ENCODE results near the gene CCDC148.
"Not testable (repeated sequence)": the region's sequence is repeated elsewhere in the genome, so short reads cannot be mapped to it uniquely, and the experiment has no call there.

CCDC148 gene

DNA sequence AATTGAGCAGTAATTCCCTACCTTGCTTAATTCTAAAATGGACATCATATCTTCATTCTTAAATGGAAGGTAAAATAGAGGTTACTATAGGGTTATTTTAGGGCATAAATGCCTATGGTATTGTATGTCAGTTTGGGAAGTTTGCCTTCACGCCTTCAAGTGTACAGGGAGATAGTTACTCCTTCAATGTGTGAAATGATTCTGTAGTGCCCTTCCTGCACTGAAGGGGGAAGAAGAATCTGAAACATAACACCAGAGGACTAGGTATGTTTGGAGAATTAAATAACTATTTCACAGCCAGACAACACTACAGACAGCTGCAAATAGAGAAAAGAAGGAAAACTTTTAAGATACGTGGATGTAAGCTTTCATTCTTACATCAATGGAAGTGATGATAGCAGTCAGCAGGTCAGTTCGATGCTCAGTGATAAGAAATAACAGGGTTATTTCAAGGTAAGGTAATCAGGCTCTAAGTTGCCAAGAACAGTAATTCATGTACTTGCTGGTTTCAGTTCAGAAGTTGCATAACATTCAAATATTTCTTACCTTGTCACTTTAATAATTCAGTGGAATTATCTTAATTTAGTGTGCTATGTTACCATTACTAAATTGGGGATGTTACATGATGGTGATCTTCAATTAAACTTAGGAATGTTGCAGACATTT, 4.2 kb upstream of the CCDC148 start:
- Histone ChIP-seq H3K9me3 (ENCODE audit: control insufficient read depth, low read length) (no peaks in the 10 kb centered on the region), H3K9ac (ENCODE audit: low read length) (no peak overlapping the region), H3K4me1 (ENCODE audit: control insufficient read depth, insufficient read depth, low read length) (peaks cover 17% of the 10 kb centered on the region), H3K4me3 (ENCODE audit: low read length) (no peak overlapping the region), H3K27me3 (replicated peaks; ENCODE audit: control insufficient read depth, insufficient read depth, low read length) (no peaks in the 10 kb centered on the region), H3K36me3 (ENCODE audit: control insufficient read depth, insufficient read depth, low read length, severe bottlenecking) (no peaks in the 10 kb centered on the region)
- peak; percentile 8 for DNase-seq (ENCODE audit: low read depth)

DNA sequence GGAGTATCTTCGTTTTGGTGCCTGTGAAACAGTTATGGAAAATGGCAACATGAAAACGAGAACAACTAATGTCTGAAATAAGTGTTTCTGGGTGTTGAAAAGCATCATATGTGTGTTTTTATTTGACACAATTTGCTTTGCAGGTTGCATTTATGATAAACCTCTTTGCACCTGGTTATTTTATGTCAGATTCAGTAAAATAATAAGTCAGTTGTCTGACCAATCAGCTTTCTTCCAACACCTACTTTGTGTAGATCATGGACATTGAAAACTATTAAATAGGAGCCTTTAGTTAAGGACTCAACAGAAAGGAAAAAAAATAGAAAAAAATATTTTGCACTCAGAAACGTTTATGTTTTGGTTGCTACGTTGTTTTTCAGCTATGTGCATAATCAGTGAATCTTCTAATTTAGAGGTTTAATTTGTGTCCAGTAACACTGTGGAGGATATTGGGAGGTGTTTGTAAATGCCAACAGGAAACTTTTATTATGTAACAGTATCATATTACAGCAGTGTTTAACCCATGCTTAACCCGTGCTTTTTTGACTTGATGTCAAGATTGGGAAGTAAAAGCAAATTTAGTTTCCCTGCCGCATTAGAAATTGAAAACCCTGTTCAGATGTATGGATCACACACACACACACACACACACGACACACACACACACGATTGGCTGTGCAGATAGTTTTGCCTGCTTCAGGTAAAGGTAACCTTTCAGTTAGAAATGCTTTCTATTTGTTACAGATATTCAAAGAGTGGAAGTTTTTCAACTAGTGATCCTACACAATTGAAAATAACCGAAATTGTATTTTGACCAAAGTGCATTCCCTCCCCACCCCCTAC, 2.8 kb upstream of the CCDC148 start:
- no peak overlapping the region for H3K4me3 ChIP-seq (ENCODE audit: low read length)
- H3K4me1 ChIP-seq (ENCODE audit: control insufficient read depth, insufficient read depth, low read length) = peaks cover 17% of the 10 kb centered on the region
- peak; percentile 11 for DNase-seq (ENCODE audit: low read depth)
- no peaks in the 10 kb centered on the region for H3K9me3 ChIP-seq (ENCODE audit: control insufficient read depth, low read length)
- no peak overlapping the region for H3K9ac ChIP-seq (ENCODE audit: low read length)
- no peaks in the 10 kb centered on the region for H3K36me3 ChIP-seq (ENCODE audit: control insufficient read depth, insufficient read depth, low read length, severe bottlenecking)
- H3K27me3 ChIP-seq (replicated peaks; ENCODE audit: control insufficient read depth, insufficient read depth, low read length) = no peaks in the 10 kb centered on the region

DNA sequence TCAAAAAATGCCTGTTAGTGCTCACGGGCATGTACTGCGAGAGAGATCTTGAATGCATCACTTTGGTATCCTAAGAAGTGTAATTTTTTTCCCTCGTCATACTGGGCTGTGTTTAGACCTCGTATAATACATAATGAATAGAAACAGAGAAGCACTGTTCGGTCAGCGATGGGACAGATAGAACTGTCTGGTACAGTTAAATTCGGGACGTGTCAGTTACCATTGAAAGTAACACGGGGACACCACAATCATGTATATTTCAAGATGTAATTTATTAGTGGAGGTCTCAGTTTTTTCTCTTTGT, 2.0 kb upstream of the CCDC148 start:
- H3K27me3 ChIP-seq (replicated peaks; ENCODE audit: control insufficient read depth, insufficient read depth, low read length) = no peaks in the 10 kb centered on the region
- peaks cover 14% of the 10 kb centered on the region for H3K4me1 ChIP-seq (ENCODE audit: control insufficient read depth, insufficient read depth, low read length)
- peak; percentile 52 for DNase-seq (ENCODE audit: low read depth)
- no peaks in the 10 kb centered on the region for H3K36me3 ChIP-seq (ENCODE audit: control insufficient read depth, insufficient read depth, low read length, severe bottlenecking)
- peak overlapping the region; percentile 84 for H3K9ac ChIP-seq (ENCODE audit: low read length)
- H3K4me3 ChIP-seq (ENCODE audit: low read length) = peak overlapping the region; percentile 86
- no peaks in the 10 kb centered on the region for H3K9me3 ChIP-seq (ENCODE audit: control insufficient read depth, low read length)

DNA sequence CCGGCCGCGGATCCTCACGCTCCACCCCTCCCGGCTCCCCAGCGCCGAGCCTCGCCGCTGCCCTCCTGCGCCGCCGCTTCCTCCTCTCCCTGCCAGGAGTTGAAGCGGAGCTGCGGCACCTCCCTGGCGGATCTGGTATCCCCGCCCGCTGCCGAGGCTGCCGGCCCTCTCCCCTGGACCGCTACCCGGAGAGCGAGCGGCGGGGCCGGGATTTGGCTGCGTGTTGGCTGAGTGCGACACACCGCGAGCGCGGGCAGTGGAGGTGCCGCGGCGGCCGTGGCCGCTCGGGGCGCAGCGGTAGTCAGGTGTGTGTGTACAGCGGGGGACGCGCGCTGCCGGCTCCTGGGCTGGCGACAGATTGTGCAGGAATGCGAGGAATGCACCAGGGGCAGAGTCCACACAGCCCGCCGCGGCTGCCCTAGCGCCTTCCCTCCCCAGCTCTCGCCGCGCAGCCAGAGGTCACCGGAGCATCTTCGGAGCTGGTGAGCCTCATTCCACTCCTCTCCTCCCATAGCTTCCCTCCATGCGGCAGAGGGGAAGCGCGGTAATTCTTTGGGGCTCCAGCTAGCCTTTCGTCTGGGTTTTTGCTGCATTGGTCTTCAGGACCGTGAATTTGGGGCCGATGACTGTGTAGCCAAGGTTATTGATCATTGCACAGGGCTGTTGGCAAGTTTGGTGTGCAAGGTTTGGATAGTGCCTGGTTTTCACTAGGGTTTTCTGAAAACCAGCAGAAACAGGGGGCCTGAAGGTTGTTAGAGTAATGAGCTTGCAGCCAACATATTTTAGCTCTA, 1.5 kb upstream of the CCDC148 start:
- peak overlapping the region; percentile 84 for H3K9ac ChIP-seq (ENCODE audit: low read length)
- H3K4me1 ChIP-seq (ENCODE audit: control insufficient read depth, insufficient read depth, low read length) = peaks cover 12% of the 10 kb centered on the region
- H3K36me3 ChIP-seq (ENCODE audit: control insufficient read depth, insufficient read depth, low read length, severe bottlenecking) = no peaks in the 10 kb centered on the region
- H3K9me3 ChIP-seq (ENCODE audit: control insufficient read depth, low read length) = no peaks in the 10 kb centered on the region
- H3K27me3 ChIP-seq (replicated peaks; ENCODE audit: control insufficient read depth, insufficient read depth, low read length) = no peaks in the 10 kb centered on the region
- H3K4me3 ChIP-seq (ENCODE audit: low read length) = peak overlapping the region; percentile 86
- peak; percentile 75 for DNase-seq (ENCODE audit: low read depth)

DNA sequence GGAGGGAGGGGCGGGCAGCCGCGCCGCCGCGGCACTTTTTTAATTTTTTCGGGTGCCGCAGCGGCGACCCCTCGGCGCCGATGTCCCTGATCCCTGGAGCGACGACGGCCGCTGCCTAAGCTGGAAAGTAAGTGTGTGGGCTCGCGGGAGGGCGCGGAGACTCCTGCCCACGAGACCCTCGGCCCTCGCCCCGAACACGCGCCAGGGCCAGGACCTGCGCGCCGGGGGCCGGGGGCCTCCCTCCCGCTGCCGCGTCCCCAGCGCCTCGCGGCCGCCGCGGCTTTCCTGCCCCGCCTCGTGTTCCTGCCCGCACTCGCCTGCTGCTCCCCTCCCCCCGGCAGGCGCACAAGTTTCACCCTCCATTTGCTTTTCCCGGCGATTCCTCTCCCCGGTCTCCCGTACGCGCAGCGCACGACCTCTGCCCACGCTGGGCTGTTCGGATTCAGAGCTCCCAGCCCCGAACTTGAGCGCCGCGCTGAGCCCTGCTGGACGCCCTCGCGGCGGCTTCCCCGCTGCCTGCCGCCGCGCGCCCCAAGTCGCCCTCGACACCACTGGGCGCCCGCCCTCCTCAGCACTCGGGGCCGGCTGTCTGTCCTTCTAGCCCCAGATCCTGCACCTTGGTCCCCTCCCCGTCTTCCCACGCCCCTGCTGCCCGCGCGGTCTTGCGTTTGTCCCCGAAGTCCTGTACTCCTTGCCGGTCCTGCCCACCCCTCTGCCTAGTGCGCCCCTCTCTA, 706 bp upstream of the CCDC148 start:
- H3K9me3 ChIP-seq (ENCODE audit: control insufficient read depth, low read length) = no peaks in the 10 kb centered on the region
- H3K27me3 ChIP-seq (replicated peaks; ENCODE audit: control insufficient read depth, insufficient read depth, low read length) = no peaks in the 10 kb centered on the region
- DNase-seq (ENCODE audit: low read depth) = peak; percentile 82
- H3K36me3 ChIP-seq (ENCODE audit: control insufficient read depth, insufficient read depth, low read length, severe bottlenecking) = no peaks in the 10 kb centered on the region
- peak overlapping the region; percentile 86 for H3K4me3 ChIP-seq (ENCODE audit: low read length)
- H3K9ac ChIP-seq (ENCODE audit: low read length) = peak overlapping the region; percentile 84
- peaks cover 12% of the 10 kb centered on the region for H3K4me1 ChIP-seq (ENCODE audit: control insufficient read depth, insufficient read depth, low read length)

DNA sequence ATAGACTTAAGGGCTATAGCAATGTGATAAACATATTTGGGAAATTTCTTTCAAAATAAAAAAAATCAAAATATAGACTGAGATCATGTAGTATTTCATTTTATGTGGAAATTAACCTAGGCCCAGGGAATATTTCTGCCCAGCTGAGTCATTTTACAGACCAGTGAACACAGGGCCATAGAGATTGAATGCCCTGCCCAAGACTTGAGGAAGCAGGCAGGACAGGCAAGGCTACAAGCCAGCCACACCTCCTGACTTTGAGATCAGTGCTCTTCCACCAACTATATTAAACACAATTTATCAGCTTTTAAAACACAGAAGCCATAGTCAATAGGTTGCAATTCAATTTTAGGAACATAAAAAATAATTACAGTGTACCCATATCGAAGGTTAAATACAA, 12.9 kb downstream of the CCDC148 start:
- Histone ChIP-seq H3K4me1 (ENCODE audit: control insufficient read depth, insufficient read depth, low read length) (no peaks in the 10 kb centered on the region), H3K9me3 (ENCODE audit: control insufficient read depth, low read length) (no peaks in the 10 kb centered on the region)
- DNase-seq (ENCODE audit: low read depth) = no peak

DNA sequence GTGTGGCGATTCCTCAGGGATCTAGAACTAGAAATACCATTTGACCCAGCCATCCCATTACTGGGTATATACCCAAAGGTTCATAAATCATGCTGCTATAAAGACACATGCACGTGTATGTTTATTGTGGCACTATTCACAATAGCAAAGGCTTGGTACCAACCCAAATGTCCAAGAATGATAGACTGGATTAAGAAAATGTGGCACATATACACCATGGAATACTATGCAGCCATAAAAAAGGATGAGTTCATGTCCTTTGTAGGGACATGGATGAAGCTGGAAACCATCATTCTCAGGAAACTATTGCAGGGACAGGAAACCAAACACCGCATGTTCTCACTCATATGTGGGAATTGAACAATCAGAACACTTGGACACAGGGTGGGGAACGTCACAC, 17.5 kb downstream of the CCDC148 start:
- H3K27me3 ChIP-seq (replicated peaks; ENCODE audit: control insufficient read depth, insufficient read depth, low read length); H3K36me3 ChIP-seq (ENCODE audit: control insufficient read depth, insufficient read depth, low read length, severe bottlenecking); DNase-seq (ENCODE audit: low read depth); H3K4me3 ChIP-seq (ENCODE audit: low read length); H3K4me1 ChIP-seq (ENCODE audit: control insufficient read depth, insufficient read depth, low read length); H3K9me3 ChIP-seq (ENCODE audit: control insufficient read depth, low read length); H3K9ac ChIP-seq (ENCODE audit: low read length): not testable (repeated sequence)

More for the DNA sequence above, 12.9 kb downstream of the CCDC148 start:
- Histone ChIP-seq H3K4me3 (ENCODE audit: low read length) (no peak overlapping the region), H3K36me3 (ENCODE audit: control insufficient read depth, insufficient read depth, low read length, severe bottlenecking) (no peaks in the 10 kb centered on the region), H3K9ac (ENCODE audit: low read length) (no peak overlapping the region), H3K27me3 (replicated peaks; ENCODE audit: control insufficient read depth, insufficient read depth, low read length) (no peaks in the 10 kb centered on the region)

DNA sequence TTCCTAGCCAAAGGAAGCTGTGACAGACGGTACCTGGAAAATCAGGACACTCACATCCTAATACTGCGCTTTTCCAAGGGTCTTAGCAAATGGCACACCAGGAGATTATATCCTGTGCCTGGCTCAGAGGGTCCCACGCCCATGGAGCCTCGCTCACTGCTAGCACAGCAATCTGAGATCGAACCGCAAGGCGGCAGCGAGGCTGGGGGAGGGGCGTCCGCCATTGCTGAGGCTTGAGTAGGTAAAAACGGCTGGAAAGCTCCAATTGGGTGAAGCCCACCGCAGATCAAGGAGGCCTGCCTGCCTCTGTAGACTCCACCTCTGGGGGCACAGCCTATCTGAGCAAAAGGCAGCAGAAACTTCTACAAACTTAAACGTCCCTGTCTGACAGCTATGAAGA, 22.8 kb downstream of the CCDC148 start:
- not testable (repeated sequence) for DNase-seq (ENCODE audit: low read depth); H3K4me3 ChIP-seq (ENCODE audit: low read length); H3K9ac ChIP-seq (ENCODE audit: low read length); H3K36me3 ChIP-seq (ENCODE audit: control insufficient read depth, insufficient read depth, low read length, severe bottlenecking); H3K4me1 ChIP-seq (ENCODE audit: control insufficient read depth, insufficient read depth, low read length); H3K27me3 ChIP-seq (replicated peaks; ENCODE audit: control insufficient read depth, insufficient read depth, low read length)
- H3K9me3 ChIP-seq (ENCODE audit: control insufficient read depth, low read length) = peaks cover 11% of the 10 kb centered on the region

DNA sequence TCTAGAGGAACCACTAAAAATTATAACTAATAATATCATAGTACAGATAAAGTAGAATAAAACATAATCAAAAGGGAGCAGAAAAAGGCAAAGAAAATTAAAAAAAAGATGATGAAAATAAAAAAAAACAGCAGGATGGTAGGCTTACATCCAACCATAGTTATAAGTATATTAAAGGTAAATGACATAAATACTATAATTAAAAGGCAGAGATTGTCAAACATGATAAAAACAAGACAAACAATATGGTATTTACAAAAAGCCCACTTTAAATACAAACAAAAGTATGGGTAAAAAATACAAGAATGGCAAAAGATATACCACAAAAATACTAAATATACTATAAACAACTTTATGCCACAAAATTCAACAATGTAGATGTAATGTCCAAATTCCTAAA, 24.4 kb downstream of the CCDC148 start:
- H3K4me1 ChIP-seq (ENCODE audit: control insufficient read depth, insufficient read depth, low read length) = no peaks in the 10 kb centered on the region
- H3K36me3 ChIP-seq (ENCODE audit: control insufficient read depth, insufficient read depth, low read length, severe bottlenecking) = no peaks in the 10 kb centered on the region
- H3K27me3 ChIP-seq (replicated peaks; ENCODE audit: control insufficient read depth, insufficient read depth, low read length) = no peaks in the 10 kb centered on the region
- DNase-seq (ENCODE audit: low read depth) = no peak
- H3K4me3 ChIP-seq (ENCODE audit: low read length) = no peak overlapping the region
- peaks cover 11% of the 10 kb centered on the region for H3K9me3 ChIP-seq (ENCODE audit: control insufficient read depth, low read length)
- no peak overlapping the region for H3K9ac ChIP-seq (ENCODE audit: low read length)

DNA sequence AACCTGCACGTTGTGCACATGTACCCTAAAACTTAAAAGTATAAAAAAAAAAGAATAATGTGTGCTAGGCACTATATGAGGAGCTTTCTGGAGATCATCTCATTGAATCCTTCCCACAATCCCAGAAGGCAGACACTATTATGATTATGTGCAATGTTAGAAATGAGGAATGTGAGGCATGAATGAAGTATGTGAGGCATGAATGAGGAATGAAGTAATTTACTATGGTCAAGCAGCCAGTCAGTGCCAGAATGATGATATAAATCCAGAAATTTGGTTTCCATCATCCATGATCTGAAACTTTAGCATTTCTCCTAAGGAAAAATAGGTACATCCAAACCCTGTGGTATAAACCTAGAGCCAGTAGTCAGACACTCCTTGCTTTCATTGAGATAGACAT, 42.0 kb downstream of the CCDC148 start:
- Histone ChIP-seq H3K9ac (ENCODE audit: low read length) (no peak overlapping the region), H3K4me1 (ENCODE audit: control insufficient read depth, insufficient read depth, low read length) (peaks cover 21% of the 10 kb centered on the region), H3K9me3 (ENCODE audit: control insufficient read depth, low read length) (peaks cover 25% of the 10 kb centered on the region), H3K27me3 (replicated peaks; ENCODE audit: control insufficient read depth, insufficient read depth, low read length) (no peaks in the 10 kb centered on the region), H3K36me3 (ENCODE audit: control insufficient read depth, insufficient read depth, low read length, severe bottlenecking) (no peaks in the 10 kb centered on the region), H3K4me3 (ENCODE audit: low read length) (no peak overlapping the region)
- DNase-seq (ENCODE audit: low read depth) = peak; percentile 65

DNA sequence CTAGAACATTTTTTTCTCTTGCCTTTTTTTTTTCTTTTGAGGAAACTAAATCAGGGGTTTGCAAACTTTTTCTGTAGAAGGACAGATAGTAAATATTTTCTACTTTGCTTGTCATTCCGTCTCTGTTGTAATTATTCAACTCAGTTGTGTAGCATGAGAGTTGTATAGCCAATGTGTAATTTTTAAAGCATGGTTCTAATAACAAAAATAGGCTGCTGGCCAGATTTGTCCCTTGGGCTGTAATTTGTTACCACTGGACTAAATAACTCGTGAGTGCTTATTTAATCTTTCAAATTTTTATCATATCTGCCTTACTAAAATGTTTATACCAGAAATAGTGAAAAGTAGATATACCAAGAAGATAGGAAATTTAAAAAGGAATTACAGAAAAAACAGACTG, 43.0 kb downstream of the CCDC148 start:
- peaks cover 21% of the 10 kb centered on the region for H3K4me1 ChIP-seq (ENCODE audit: control insufficient read depth, insufficient read depth, low read length)
- H3K4me3 ChIP-seq (ENCODE audit: low read length) = no peak overlapping the region
- no peak overlapping the region for H3K9ac ChIP-seq (ENCODE audit: low read length)
- H3K9me3 ChIP-seq (ENCODE audit: control insufficient read depth, low read length) = peaks cover 27% of the 10 kb centered on the region
- no peaks in the 10 kb centered on the region for H3K27me3 ChIP-seq (replicated peaks; ENCODE audit: control insufficient read depth, insufficient read depth, low read length)
- DNase-seq (ENCODE audit: low read depth) = peak; percentile 58
- H3K36me3 ChIP-seq (ENCODE audit: control insufficient read depth, insufficient read depth, low read length, severe bottlenecking) = no peaks in the 10 kb centered on the region

All from adipocyte (in vitro differentiated cells).